HepG2 (cell line): ENCODE data around the gene COQ4. TPM values are rescaled to one million over a fixed set of nuclear protein-coding genes. Genes with fewer than 3 reads are reported as not detected.

Experiments
- AGO2 ChIP-seq: fragments of 200-400 bp; formaldehyde crosslinking; optimal IDR thresholded peaks from 2 replicates; pipeline ENCODE3; 2017; ENCODE audit warnings: mild to moderate bottlenecking, low read depth, low read length, moderate library complexity
- CREB1 ChIP-seq, 2 experiments: fragments of 450-650 bp in 1 of 2; IDR thresholded peaks; 2 replicates each; pipeline ENCODE4 v1.6.1; 2016 to 2017; ENCODE audit warnings: control low read depth in 1 of 2, mild to moderate bottlenecking in 1 of 2, missing compliant biosample characterization in 1 of 2, missing genetic modification characterization in 1 of 2
- DMAP1 ChIP-seq: IDR thresholded peaks from 2 replicates; pipeline ENCODE4 v1.6.1; 2016
- GABPA ChIP-seq, 2 experiments: IDR thresholded peaks; 2 replicates each; pipeline ENCODE4 v1.6.1; 2011 to 2016; ENCODE audit warnings: low read depth in 2 of 2, low read length in 1 of 2, missing biosample characterization in 1 of 2, missing genetic modification characterization in 1 of 2
- GZF1 ChIP-seq: sonication (generic); formaldehyde crosslinking; IDR thresholded peaks from 2 replicates; pipeline ENCODE4 v1.5.1; 2020; ENCODE audit warnings: mild to moderate bottlenecking, missing genetic modification reagents
- HDAC1 ChIP-seq: sonication (generic); formaldehyde crosslinking; IDR thresholded peaks from 2 replicates; pipeline ENCODE4 v1.5.1; 2020; ENCODE audit warnings: mild to moderate bottlenecking, missing genetic modification reagents
- HDAC6 ChIP-seq: fragments of 200-600 bp; sonication (generic); IDR thresholded peaks from 2 replicates; pipeline ENCODE4 v1.7.0; 2017; ENCODE audit warnings: mild to moderate bottlenecking, antibody characterized with exemption, low read length, low read depth
- HES4 ChIP-seq: sonication (generic); formaldehyde crosslinking; IDR thresholded peaks from 2 replicates; pipeline ENCODE4 v1.9.0; 2021; ENCODE audit warnings: mild to moderate bottlenecking, missing genetic modification reagents, borderline replicate concordance
- KDM5B ChIP-seq: sonication (generic); formaldehyde crosslinking; IDR thresholded peaks from 2 replicates; pipeline ENCODE4 v1.4.0; 2020; ENCODE audit warnings: missing genetic modification reagents, mild to moderate bottlenecking, borderline replicate concordance
- PATZ1 ChIP-seq: sonication (generic); formaldehyde crosslinking; IDR thresholded peaks from 2 replicates; pipeline ENCODE4 v1.4.0; 2020; ENCODE audit warnings: missing genetic modification reagents
- PCBP2 ChIP-seq: fragments of 200-400 bp; formaldehyde crosslinking; optimal IDR thresholded peaks from 2 replicates; pipeline ENCODE3; 2018; ENCODE audit warnings: low read length, low read depth; ENCODE audit not compliant: poor library complexity, severe bottlenecking
- POLR2AphosphoS5 ChIP-seq: IDR thresholded peaks from 2 replicates; pipeline ENCODE4 v1.6.1; 2012; ENCODE audit warnings: low read depth, low read length
- RNF2 ChIP-seq: fragments of 450-650 bp; conservative IDR thresholded peaks from 2 replicates; pipeline ENCODE4 v1.6.1; 2016; ENCODE audit warnings: low read depth
- SNRNP70 ChIP-seq: fragments of 200-400 bp; formaldehyde crosslinking; IDR thresholded peaks from 2 replicates; pipeline ENCODE4 v1.6.1; 2017; ENCODE audit warnings: mild to moderate bottlenecking, low read depth, low read length, moderate library complexity
- THAP7 ChIP-seq: sonication (generic); formaldehyde crosslinking; IDR thresholded peaks from 2 replicates; pipeline ENCODE4 v1.8.1; 2023; ENCODE audit warnings: mild to moderate bottlenecking, missing genetic modification reagents
- UBTF ChIP-seq: sonication (generic); formaldehyde crosslinking; IDR thresholded peaks from 2 replicates; pipeline ENCODE4 v1.4.0; 2020; ENCODE audit warnings: mild to moderate bottlenecking, missing genetic modification reagents
- ZBTB21 ChIP-seq: sonication (generic); formaldehyde crosslinking; IDR thresholded peaks from 2 replicates; pipeline ENCODE4 v1.4.0; 2020; ENCODE audit warnings: missing genetic modification reagents
- ZFP36 ChIP-seq: fragments of 150-350 bp; IDR thresholded peaks from 2 replicates; pipeline ENCODE4 v1.6.1; 2018; ENCODE audit warnings: borderline replicate concordance, low read length, low read depth; ENCODE audit not compliant: partially characterized antibody
- ZFP62 ChIP-seq: sonication (generic); formaldehyde crosslinking; IDR thresholded peaks from 2 replicates; pipeline ENCODE4 v1.4.0; 2020; ENCODE audit warnings: missing genetic modification reagents
- ZKSCAN1 ChIP-seq: fragments of 150-350 bp; IDR thresholded peaks from 2 replicates; pipeline ENCODE4 v1.6.1; 2014; ENCODE audit warnings: low read length
- ZNF552 ChIP-seq: sonication (generic); formaldehyde crosslinking; IDR thresholded peaks from 2 replicates; pipeline ENCODE4 v1.9.0; 2022; ENCODE audit warnings: missing genetic modification reagents, mild to moderate bottlenecking, borderline replicate concordance
- ZNF563 ChIP-seq: sonication (generic); formaldehyde crosslinking; IDR thresholded peaks from 2 replicates; pipeline ENCODE4 v1.8.0; 2022; ENCODE audit warnings: mild to moderate bottlenecking, moderate library complexity, missing genetic modification reagents
- ZNF678 ChIP-seq: sonication (generic); formaldehyde crosslinking; IDR thresholded peaks from 2 replicates; pipeline ENCODE4 v1.4.0; 2020; ENCODE audit warnings: mild to moderate bottlenecking, missing genetic modification reagents
- ZNF782 ChIP-seq: sonication (generic); formaldehyde crosslinking; IDR thresholded peaks from 2 replicates; pipeline ENCODE4 v1.4.0; 2020; ENCODE audit warnings: missing genetic modification reagents, mild to moderate bottlenecking, borderline replicate concordance
- ZNF891 ChIP-seq: sonication (generic); formaldehyde crosslinking; IDR thresholded peaks from 2 replicates; pipeline ENCODE4 v1.5.0; 2020; ENCODE audit warnings: mild to moderate bottlenecking, missing genetic modification reagents
- ZSCAN30 ChIP-seq: sonication (generic); formaldehyde crosslinking; IDR thresholded peaks from 2 replicates; pipeline ENCODE4 v1.5.0; 2020; ENCODE audit warnings: mild to moderate bottlenecking, missing genetic modification reagents
- polyA plus RNA-seq, 8 experiments: library from polyadenylated mRNA; depleted of rRNA in 3 of 8; stranded (reverse) in 7 of 8; unstranded in 1 of 8; fragments of >200 nt; fragmentation: Illumina TruSeq in 4 of 8; extraction: Trizol in 4 of 8; gene quantifications; 2 replicates each; pipeline versions ENCODE4 v1.2.1 to v1.2.3, GENCODE V29; 2011 to 2016; ENCODE audit warnings: low read depth in 4 of 8, missing spikeins in 1 of 8, mixed read lengths in 1 of 8; ENCODE audit not compliant: insufficient read depth in 1 of 8
- total RNA-seq, 5 experiments: library from RNA; depleted of rRNA; stranded (reverse); fragments of >200 nt; fragmentation: Illumina TruSeq; extraction: Trizol; gene quantifications; 2 replicates each; pipeline ENCODE4 v1.2.3, GENCODE V29; 2016; ENCODE audit warnings: low read depth in 1 of 5

The COQ4 gene
- total and polyA plus RNA-seq, 2 of the 13 experiments (the other 11 are each of a cell fraction or from before 2014, with no cell fraction given) = 26.1 to 36.0 TPM

- TF ChIP-seq THAP7 (CRISPR knock-in tag) (peak; percentile 55; the same call in 1 of the 2 replicates), HES4 (no peak), POLR2AphosphoS5 (peak; percentile 81), ZFP36 (no peak), RNF2 (no peak), DMAP1 (CRISPR knock-in tag) (peak; percentile 65; the same call in 1 of the 2 replicates), ZNF552 (no peak), ZNF678 (CRISPR knock-in tag) (no peak), PCBP2 (no peak), ZSCAN30 (CRISPR knock-in tag) (no peak), ZNF782 (CRISPR knock-in tag) (no peak), CREB1 (IDR thresholded peaks at IDR 0.05) (no peak), CREB1 (CRISPR knock-in tag; IDR thresholded peaks at IDR 0.05) (peak; percentile 89), PATZ1 (CRISPR knock-in tag) (peak; percentile 44), KDM5B (CRISPR knock-in tag) (peak; percentile 53; the same call in 1 of the 2 replicates), ZKSCAN1 (no peak), SNRNP70 (no peak), ZNF891 (peak; percentile 65), ZNF563 (CRISPR knock-in tag) (peak; percentile 73), ZFP62 (CRISPR knock-in tag) (no peak), ZBTB21 (CRISPR knock-in tag) (peak; percentile 13; the same call in 1 of the 2 replicates), GABPA (IDR thresholded peaks at IDR 0.05; ENCODE audit: low read depth, low read length) (peak; percentile 88), GABPA (CRISPR knock-in tag; IDR thresholded peaks at IDR 0.05; ENCODE audit: low read depth) (peak; percentile 97), UBTF (CRISPR knock-in tag) (peak; percentile 46; the same call in 1 of the 2 replicates), GZF1 (CRISPR knock-in tag) (0 out of 2 replicates have a peak, but pooled peaks have one; percentile 23), HDAC1 (CRISPR knock-in tag) (peak; percentile 82), HDAC6 (no peak), AGO2 (peak; percentile 55)
These were observed 48.4 kb downstream of the COQ4 start, which contains the start of gene URM1 (continued) for GRCh38 chr9:128370752-128371629.
